ENCODE measurements around the gene AOX1.
"Not testable (repeated sequence)": the region's sequence is repeated elsewhere in the genome, so short reads cannot be mapped to it uniquely, and the experiment has no call there.

- TF ChIP-seq CTCF (IDR thresholded peaks at IDR 0.05; ENCODE audit: insufficient read depth, low read length); POLR2AphosphoS5 (IDR thresholded peaks at IDR 0.05; ENCODE audit: low read depth): not testable (repeated sequence)
Observed at GRCh38 chr2:200715014-200715413, 129.2 kb downstream of the AOX1 start.
